Thymus (tissue), 11 donors: Measurements from ENCODE around the gene HMG20B. TPM values are rescaled to one million over a fixed set of nuclear protein-coding genes. Genes with fewer than 3 reads are reported as not detected.

ENCODE experiments used
- DNase-seq, 9 donors: peaks; one replicate each; pipeline ENCODE4 v3.0.0-alpha.2; 2013; ENCODE audit warnings: low spot score in 9 of 9, low read depth in 6 of 9, missing footprints in 1 of 9
- H3K27ac ChIP-seq, 2 donors: one replicate each; pipeline ENCODE4 v1.5.1; 2013; ENCODE audit warnings: control low read depth in 1 of 2, low read depth in 1 of 2, low read length in 1 of 2, mild to moderate bottlenecking in 1 of 2, moderate library complexity in 1 of 2
- H3K27me3 ChIP-seq, 2 donors: one replicate each; pipeline ENCODE4 v1.5.1; 2013; ENCODE audit warnings: low read length in 1 of 2; ENCODE audit not compliant: control insufficient read depth in 2 of 2, insufficient read depth in 1 of 2
- H3K36me3 ChIP-seq, 2 donors: one replicate each; pipeline ENCODE4 v1.5.1; 2013; ENCODE audit warnings: low read length in 1 of 2, mild to moderate bottlenecking in 1 of 2, moderate library complexity in 1 of 2; ENCODE audit not compliant: control insufficient read depth in 2 of 2, insufficient read depth in 2 of 2
- H3K4me1 ChIP-seq, 2 donors: one replicate each; pipeline ENCODE4 v1.5.1; 2013; ENCODE audit warnings: low read length in 2 of 2; ENCODE audit not compliant: control insufficient read depth in 2 of 2, insufficient read depth in 2 of 2
- H3K4me3 ChIP-seq, 2 donors: one replicate each; pipeline ENCODE4 v1.5.1; 2013; ENCODE audit warnings: low read length in 2 of 2, control low read depth in 1 of 2, mild to moderate bottlenecking in 1 of 2
- H3K9me3 ChIP-seq, 2 donors: one replicate each; pipeline ENCODE4 v1.5.1; 2013; ENCODE audit warnings: low read length in 1 of 2, mild to moderate bottlenecking in 1 of 2; ENCODE audit not compliant: control insufficient read depth in 2 of 2, insufficient read depth in 1 of 2
- WGBS: extraction: QIAGEN DNeasy Blood & Tissue Kit; methylation state at CpG from one replicate; pipeline ENCODE4 v1.1.7; 2013; 5-methylcytosine and 5-hydroxymethylcytosine counted together
- polyA plus RNA-seq: library from polyadenylated mRNA; stranded (reverse); fragments of 200-250 nt; gene quantifications from one replicate; pipeline ENCODE4 v1.2.3, GENCODE V29; 2013
- total RNA-seq: library from RNA; stranded (reverse); fragments of 120-200 nt; gene quantifications from one replicate; pipeline ENCODE4 v1.2.4, GENCODE V29; 2013
- donor health status: healthy.

The HMG20B gene
- total and polyA plus RNA-seq, 2 donors = 111 to 116 TPM

GRCh38 chr19:3626473-3627350 lies 54.0 kb downstream of the HMG20B start, which contains the start of gene CACTIN:
TSS of gene CACTIN (minus strand) at chr19:3626790. CDS start at chr19:3626762, 28 bp downstream.
- Histone ChIP-seq H3K4me1 (peaks cover 13 to 22% of the 10 kb centered on the region in 2 donors), H3K9me3 (peaks cover 0 to 3% of the 10 kb centered on the region in 2 donors), H3K4me3 (peak within 1 kb of the TSS; percentile 89 to 90), H3K27me3 (no peaks in the 10 kb centered on the region), H3K27ac (peak within 1 kb of the TSS; percentile 86 to 94), H3K36me3 (peaks cover 10 to 27% of the 10 kb centered on the region in 2 donors)
- WGBS = under 1% methylated on average over 80 of the region's 80 CpGs
- peak; percentile 91 to 99 (median 97) for DNase-seq

DNA sequence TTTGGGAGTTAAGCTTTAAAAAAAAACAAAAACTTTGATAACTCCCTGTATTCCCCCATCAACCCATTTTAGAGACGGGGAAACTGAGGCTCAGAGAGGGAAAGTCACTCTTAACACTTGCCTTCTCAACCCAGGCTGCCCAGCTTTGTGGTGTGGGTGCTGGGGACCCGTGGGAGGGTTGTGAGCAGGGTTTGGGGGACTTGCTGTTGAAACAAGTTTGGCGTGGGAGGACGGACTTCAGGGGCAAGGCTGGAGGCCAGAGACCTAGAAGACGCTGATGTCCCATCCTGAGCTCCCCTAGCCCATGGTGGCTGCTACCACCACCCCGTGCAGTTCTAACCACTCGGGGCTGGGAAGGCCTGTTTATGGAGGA lies 54.6 kb downstream of the HMG20B start:
- no peak for DNase-seq
- Histone ChIP-seq H3K4me3 (peak overlapping the region in 1 of 2 donors; percentile 26), H3K27ac (no peak overlapping the region), H3K9me3 (peaks cover 0 to 3% of the 10 kb centered on the region in 2 donors), H3K4me1 (peaks cover 13 to 22% of the 10 kb centered on the region in 2 donors), H3K27me3 (no peaks in the 10 kb centered on the region), H3K36me3 (peaks cover 11 to 25% of the 10 kb centered on the region in 2 donors)
- 72% methylated on average over 7 of the region's 7 CpGs for whole genome bisulfite sequencing

Other genes with a start within 250 kb of the HMG20B start
- gene NFIC, start 206.4 kb upstream of the HMG20B start, total RNA-seq = 2.1 TPM
- 17.0 TPM for gene NFIC, start 206.4 kb upstream of the HMG20B start, polyA plus RNA-seq
- gene SMIM24, start 92.4 kb upstream of the HMG20B start, total RNA-seq = 38.6 TPM
- gene SMIM24, start 92.4 kb upstream of the HMG20B start, polyA plus RNA-seq = 74.7 TPM
- not detected for gene SMIM44, start 89.5 kb upstream of the HMG20B start, total RNA-seq
- gene SMIM44, start 89.5 kb upstream of the HMG20B start, polyA plus RNA-seq = not detected
- gene DOHH, start 72.3 kb upstream of the HMG20B start, total RNA-seq = 8.5 TPM
- gene DOHH, start 72.3 kb upstream of the HMG20B start, polyA plus RNA-seq = 8.8 TPM
- 18.6 TPM for gene FZR1, start 66.6 kb upstream of the HMG20B start, total RNA-seq
- gene FZR1, start 66.6 kb upstream of the HMG20B start, polyA plus RNA-seq = 26.2 TPM
- gene TEKTIP1, start 33.8 kb upstream of the HMG20B start, total RNA-seq = 0.61 TPM
- gene TEKTIP1, start 33.8 kb upstream of the HMG20B start, polyA plus RNA-seq = 4.9 TPM
- gene MFSD12, start 15.4 kb upstream of the HMG20B start, total RNA-seq = 47.5 TPM
- 76.0 TPM for gene MFSD12, start 15.4 kb upstream of the HMG20B start, polyA plus RNA-seq
- 0.52 TPM for gene GIPC3, start 12.5 kb downstream of the HMG20B start, total RNA-seq
- gene GIPC3, start 12.5 kb downstream of the HMG20B start, polyA plus RNA-seq = 0.91 TPM
- gene TBXA2R, start 33.9 kb downstream of the HMG20B start, total RNA-seq = 0.28 TPM
- 1.2 TPM for gene TBXA2R, start 33.9 kb downstream of the HMG20B start, polyA plus RNA-seq
- 24.4 TPM for gene CACTIN, start 53.8 kb downstream of the HMG20B start, total RNA-seq
- gene CACTIN, start 53.8 kb downstream of the HMG20B start, polyA plus RNA-seq = 20.4 TPM
- 3.4 TPM for gene PIP5K1C, start 127.5 kb downstream of the HMG20B start, total RNA-seq
- 14.0 TPM for gene PIP5K1C, start 127.5 kb downstream of the HMG20B start, polyA plus RNA-seq
- 1.4 TPM for gene TJP3, start 135.4 kb downstream of the HMG20B start, total RNA-seq
- gene TJP3, start 135.4 kb downstream of the HMG20B start, polyA plus RNA-seq = 3.3 TPM
- 23.7 TPM for gene APBA3, start 188.7 kb downstream of the HMG20B start, total RNA-seq
- 26.1 TPM for gene APBA3, start 188.7 kb downstream of the HMG20B start, polyA plus RNA-seq
- gene MRPL54, start 189.7 kb downstream of the HMG20B start, total RNA-seq = 138 TPM
- 95.9 TPM for gene MRPL54, start 189.7 kb downstream of the HMG20B start, polyA plus RNA-seq
- 0.09 TPM for gene RAX2, start 199.3 kb downstream of the HMG20B start, total RNA-seq
- 0.07 TPM for gene RAX2, start 199.3 kb downstream of the HMG20B start, polyA plus RNA-seq
- gene MATK, start 213.4 kb downstream of the HMG20B start, total RNA-seq = 12.0 TPM
- gene MATK, start 213.4 kb downstream of the HMG20B start, polyA plus RNA-seq = 16.2 TPM